Loucy (cell line): ENCODE measurements around the gene CNFN.

Experiments
- EZH2phosphoT487 ChIP-seq: fragments of 200-600 bp; IDR thresholded peaks from 2 replicates; pipeline ENCODE4 v1.6.1; 2018; ENCODE audit warnings: antibody characterized with exemption, mild to moderate bottlenecking, moderate library complexity, borderline replicate concordance
- TF ChIP-seq, protein P1 (sequence below): fragments of 200-600 bp; sonication (generic); conservative IDR thresholded peaks from 2 replicates; pipeline ENCODE4 v1.5.1; 2014; ENCODE audit warnings: mild to moderate bottlenecking, antibody characterized with exemption, low read length

DNA sequence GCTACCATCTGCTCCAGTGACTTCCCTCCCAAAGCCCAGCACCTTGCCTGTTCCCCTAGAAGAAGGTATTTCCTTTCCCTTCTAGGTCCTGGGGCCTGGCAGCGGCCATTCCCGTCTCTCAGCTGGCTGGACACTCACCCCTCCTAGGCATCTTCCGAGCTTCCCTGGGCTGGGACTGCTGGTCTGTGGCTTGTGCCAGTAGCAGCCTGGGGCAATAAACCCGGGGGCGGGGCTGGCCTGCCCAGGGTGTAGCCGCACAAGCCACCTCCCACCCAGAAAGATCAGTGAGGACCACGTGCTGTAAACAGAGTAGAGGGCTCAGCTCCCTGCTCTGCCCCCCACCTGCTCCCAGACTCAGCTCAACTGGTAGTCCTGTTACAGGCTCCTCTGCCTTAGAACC lies 22.1 kb upstream of the CNFN start:
- TF ChIP-seq, protein P1, sequence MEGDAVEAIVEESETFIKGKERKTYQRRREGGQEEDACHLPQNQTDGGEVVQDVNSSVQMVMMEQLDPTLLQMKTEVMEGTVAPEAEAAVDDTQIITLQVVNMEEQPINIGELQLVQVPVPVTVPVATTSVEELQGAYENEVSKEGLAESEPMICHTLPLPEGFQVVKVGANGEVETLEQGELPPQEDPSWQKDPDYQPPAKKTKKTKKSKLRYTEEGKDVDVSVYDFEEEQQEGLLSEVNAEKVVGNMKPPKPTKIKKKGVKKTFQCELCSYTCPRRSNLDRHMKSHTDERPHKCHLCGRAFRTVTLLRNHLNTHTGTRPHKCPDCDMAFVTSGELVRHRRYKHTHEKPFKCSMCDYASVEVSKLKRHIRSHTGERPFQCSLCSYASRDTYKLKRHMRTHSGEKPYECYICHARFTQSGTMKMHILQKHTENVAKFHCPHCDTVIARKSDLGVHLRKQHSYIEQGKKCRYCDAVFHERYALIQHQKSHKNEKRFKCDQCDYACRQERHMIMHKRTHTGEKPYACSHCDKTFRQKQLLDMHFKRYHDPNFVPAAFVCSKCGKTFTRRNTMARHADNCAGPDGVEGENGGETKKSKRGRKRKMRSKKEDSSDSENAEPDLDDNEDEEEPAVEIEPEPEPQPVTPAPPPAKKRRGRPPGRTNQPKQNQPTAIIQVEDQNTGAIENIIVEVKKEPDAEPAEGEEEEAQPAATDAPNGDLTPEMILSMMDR = no peak
- no peak for TF ChIP-seq EZH2phosphoT487
